HepG2 (cell line): Measurements from ENCODE around the gene SLC22A31. TPM values are rescaled to one million over a fixed set of nuclear protein-coding genes. Genes with fewer than 3 reads are reported as not detected.

ENCODE experiments used
- AKAP8 ChIP-seq: sonication (generic); formaldehyde crosslinking; IDR thresholded peaks from 2 replicates; pipeline ENCODE4 v1.5.1; 2020; ENCODE audit warnings: mild to moderate bottlenecking, missing genetic modification reagents
- BATF2 ChIP-seq: sonication (generic); formaldehyde crosslinking; IDR thresholded peaks from 2 replicates; pipeline ENCODE4 v1.8.0; 2022; ENCODE audit warnings: mild to moderate bottlenecking, missing genetic modification reagents, moderate library complexity
- ELF3 ChIP-seq: IDR thresholded peaks from 2 replicates; pipeline ENCODE4 v1.6.1; 2016; ENCODE audit warnings: missing genetic modification reagents, missing compliant biosample characterization
- GATAD1 ChIP-seq: IDR thresholded peaks from 2 replicates; pipeline ENCODE4 v1.6.1; 2016; ENCODE audit warnings: missing genetic modification reagents, missing compliant biosample characterization
- GATAD2A ChIP-seq: IDR thresholded peaks from 2 replicates; pipeline ENCODE4 v1.6.1; 2016
- HNRNPLL ChIP-seq: fragments of 200-400 bp; formaldehyde crosslinking; IDR thresholded peaks from 2 replicates; pipeline ENCODE4 v1.6.1; 2017; ENCODE audit warnings: mild to moderate bottlenecking, low read depth, low read length; ENCODE audit not compliant: poor library complexity, severe bottlenecking
- MLX ChIP-seq: IDR thresholded peaks from 2 replicates; pipeline ENCODE4 v1.6.1; 2016
- MXD1 ChIP-seq: sonication (generic); formaldehyde crosslinking; IDR thresholded peaks from 2 replicates; pipeline ENCODE4 v1.4.0; 2020; ENCODE audit warnings: mild to moderate bottlenecking, missing genetic modification reagents
- PRPF4 ChIP-seq: fragments of 200-400 bp; formaldehyde crosslinking; IDR thresholded peaks from 2 replicates; pipeline ENCODE4 v1.6.1; 2016; ENCODE audit warnings: low read length, low read depth; ENCODE audit not compliant: poor library complexity, severe bottlenecking
- RXRB ChIP-seq: IDR thresholded peaks from 2 replicates; pipeline ENCODE4 v1.6.1; 2016; ENCODE audit warnings: borderline replicate concordance, missing genetic modification reagents, missing compliant biosample characterization
- THRA ChIP-seq: sonication (generic); formaldehyde crosslinking; IDR thresholded peaks from 2 replicates; pipeline ENCODE4 v1.4.0; 2020; ENCODE audit warnings: missing genetic modification reagents, borderline replicate concordance
- THYN1 ChIP-seq: sonication (generic); formaldehyde crosslinking; IDR thresholded peaks from 2 replicates; pipeline ENCODE4 v1.8.1; 2023; ENCODE audit warnings: low read depth, mild to moderate bottlenecking, moderate library complexity, missing genetic modification reagents, borderline replicate concordance
- UBTF ChIP-seq: sonication (generic); formaldehyde crosslinking; IDR thresholded peaks from 2 replicates; pipeline ENCODE4 v1.4.0; 2020; ENCODE audit warnings: mild to moderate bottlenecking, missing genetic modification reagents
- ZBTB2 ChIP-seq: sonication (generic); formaldehyde crosslinking; IDR thresholded peaks from 2 replicates; pipeline ENCODE4 v1.8.0; 2022; ENCODE audit warnings: low read depth, missing genetic modification reagents
- ZNF234 ChIP-seq: sonication (generic); formaldehyde crosslinking; conservative IDR thresholded peaks from 2 replicates; pipeline ENCODE4 v1.5.1; 2020; ENCODE audit warnings: mild to moderate bottlenecking, missing genetic modification reagents
- ZNF280D ChIP-seq: sonication (generic); formaldehyde crosslinking; IDR thresholded peaks from 2 replicates; pipeline ENCODE4 v1.5.1; 2020; ENCODE audit warnings: mild to moderate bottlenecking, missing genetic modification reagents
- ZNF546 ChIP-seq: sonication (generic); formaldehyde crosslinking; conservative IDR thresholded peaks from 2 replicates; pipeline ENCODE4 v1.8.1; 2023; ENCODE audit warnings: mild to moderate bottlenecking, missing genetic modification reagents
- polyA plus RNA-seq, 8 experiments: library from polyadenylated mRNA; depleted of rRNA in 3 of 8; stranded (reverse) in 7 of 8; unstranded in 1 of 8; fragments of >200 nt; fragmentation: Illumina TruSeq in 4 of 8; extraction: Trizol in 4 of 8; gene quantifications; 2 replicates each; pipeline versions ENCODE4 v1.2.1 to v1.2.3, GENCODE V29; 2011 to 2016; ENCODE audit warnings: low read depth in 4 of 8, missing spikeins in 1 of 8, mixed read lengths in 1 of 8; ENCODE audit not compliant: insufficient read depth in 1 of 8
- total RNA-seq, 5 experiments: library from RNA; depleted of rRNA; stranded (reverse); fragments of >200 nt; fragmentation: Illumina TruSeq; extraction: Trizol; gene quantifications; 2 replicates each; pipeline ENCODE4 v1.2.3, GENCODE V29; 2016; ENCODE audit warnings: low read depth in 1 of 5

SLC22A31 gene
- total and polyA plus RNA-seq, 2 of the 13 experiments (the other 11 are each of a cell fraction or from before 2014, with no cell fraction given), result 67.3 to 83.3 TPM

GRCh38 chr16:89191033-89191900 lies 9.1 kb downstream of the SLC22A31 start (continued):
- TF ChIP-seq ZBTB2, result no peak
- TF ChIP-seq GATAD2A (CRISPR knock-in tag), result peak; percentile 33; the same call in 1 of the 2 replicates
- TF ChIP-seq BATF2, result 0 out of 2 replicates have a peak, but pooled peaks have one; percentile 64
- no peak for TF ChIP-seq PRPF4
- peak; percentile 45; the same call in 1 of the 2 replicates for TF ChIP-seq MLX (CRISPR knock-in tag)
- TF ChIP-seq THYN1 (CRISPR knock-in tag), result no peak
- peak; percentile 82 for TF ChIP-seq UBTF
- TF ChIP-seq THRA (CRISPR knock-in tag), result 0 out of 2 replicates have a peak, but pooled peaks have one; percentile 30
- TF ChIP-seq ZNF546 (CRISPR knock-in tag), result peak; percentile 53
- TF ChIP-seq ELF3 (CRISPR knock-in tag), result peak; percentile 71
- TF ChIP-seq GATAD1, result 0 out of 2 replicates have a peak, but pooled peaks have one; percentile 42
- TF ChIP-seq ZNF280D (CRISPR knock-in tag), result peak; percentile 25; the same call in 1 of the 2 replicates
- TF ChIP-seq RXRB (CRISPR knock-in tag), result peak; percentile 52; the same call in 1 of the 2 replicates
- TF ChIP-seq ZNF234 (CRISPR knock-in tag), result 0 out of 2 replicates have a peak, but pooled peaks have one; percentile 22
- peak; percentile 96 for TF ChIP-seq MXD1 (CRISPR knock-in tag)
- TF ChIP-seq HNRNPLL, result peak; percentile 10
- TF ChIP-seq AKAP8 (CRISPR knock-in tag), result peak; percentile 86
